K562 (cell line): Measurements from ENCODE around the gene ARF1. TPM values are rescaled to one million over a fixed set of nuclear protein-coding genes. Genes with fewer than 3 reads are reported as not detected.
A peak's percentile ranks its signal among the peaks of the same experiment; 100 is the strongest.

ENCODE experiments used
- ARID4B ChIP-seq: sonication (generic); formaldehyde crosslinking; IDR thresholded peaks from 2 replicates; pipeline ENCODE4 v1.8.0; 2022; ENCODE audit warnings: mild to moderate bottlenecking, missing genetic modification reagents
- ATF3 ChIP-seq, 2 experiments: fragments of 450-650 bp in 1 of 2; sonication (generic) in 1 of 2; formaldehyde crosslinking in 1 of 2; IDR thresholded peaks in 1 of 2; conservative IDR thresholded peaks in 1 of 2; 2 replicates each; pipeline versions ENCODE4 v1.6.1 to v1.8.1; 2016 to 2023; ENCODE audit warnings: mild to moderate bottlenecking in 2 of 2, moderate library complexity in 2 of 2, inconsistent platforms in 1 of 2, missing genetic modification reagents in 1 of 2
- BACH1 ChIP-seq: fragments of 200-800 bp; sonication (Bioruptor generic); IDR thresholded peaks from 2 replicates; pipeline ENCODE4 v1.6.1; 2016; ENCODE audit warnings: missing genetic modification characterization, missing compliant biosample characterization
- CBFA2T3 ChIP-seq: fragments of 450-650 bp; IDR thresholded peaks from 2 replicates; pipeline ENCODE4 v1.6.1; 2017
- CEBPG ChIP-seq, 3 experiments: fragments of 200-800 bp in 1 of 3; sonication (Bioruptor generic) in 1 of 3; sonication (generic) in 1 of 3; formaldehyde crosslinking in 1 of 3; IDR thresholded peaks in 2 of 3; conservative IDR thresholded peaks in 1 of 3; 2 replicates each; pipeline versions ENCODE4 v1.6.1 to v1.8.0; 2016 to 2022; ENCODE audit warnings: missing compliant biosample characterization in 2 of 3, missing genetic modification characterization in 2 of 3, mild to moderate bottlenecking in 1 of 3, missing genetic modification reagents in 1 of 3
- DPF2 ChIP-seq: fragments of 450-650 bp; IDR thresholded peaks from 2 replicates; pipeline ENCODE4 v1.6.1; 2016
- E2F6 ChIP-seq, 2 experiments: IDR thresholded peaks; 2 replicates each; pipeline ENCODE4 v1.6.1; 2011; ENCODE audit warnings: borderline replicate concordance in 1 of 2, control low read depth in 1 of 2, low read depth in 1 of 2, low read length in 1 of 2, mild to moderate bottlenecking in 1 of 2, mixed read lengths in 1 of 2, moderate library complexity in 1 of 2; ENCODE audit not compliant: insufficient read depth in 1 of 2, insufficient read length in 1 of 2, poor library complexity in 1 of 2, severe bottlenecking in 1 of 2; ENCODE audit errors: extremely low read depth in 1 of 2
- FOSL1 ChIP-seq: fragments of 200-800 bp; sonication (Bioruptor generic); conservative IDR thresholded peaks from 2 replicates; pipeline ENCODE4 v1.6.1; 2016; ENCODE audit warnings: missing genetic modification characterization, missing compliant biosample characterization
- HDAC1 ChIP-seq, 2 experiments: fragments of 450-650 bp; IDR thresholded peaks; 2 replicates each; pipeline ENCODE4 v1.6.1; 2016 to 2017; ENCODE audit warnings: inconsistent platforms in 1 of 2, mild to moderate bottlenecking in 1 of 2, moderate library complexity in 1 of 2
- LCOR ChIP-seq: sonication (generic); formaldehyde crosslinking; IDR thresholded peaks from 2 replicates; pipeline ENCODE4 v1.8.0; 2022; ENCODE audit warnings: mild to moderate bottlenecking, missing genetic modification reagents
- MAFK ChIP-seq: IDR thresholded peaks from 2 replicates; pipeline ENCODE4 v1.6.1; 2011; ENCODE audit warnings: low read length, improper control_type of control experiment
- PYGO2 ChIP-seq: fragments of 450-650 bp; IDR thresholded peaks from 2 replicates; pipeline ENCODE4 v1.6.1; 2016; ENCODE audit warnings: mild to moderate bottlenecking, missing genetic modification characterization, moderate library complexity, missing compliant biosample characterization
- RCOR1 ChIP-seq, 2 experiments: IDR thresholded peaks; 2 replicates each; pipeline ENCODE4 v1.6.1; 2012; ENCODE audit warnings: low read depth in 2 of 2, low read length in 2 of 2, borderline replicate concordance in 1 of 2, improper control_type of control experiment in 1 of 2
- ZNF316 ChIP-seq: fragments of 450-650 bp; IDR thresholded peaks from 2 replicates; pipeline ENCODE4 v1.6.1; 2016
- polyA plus RNA-seq, 8 experiments: library from polyadenylated mRNA; depleted of rRNA in 4 of 8; stranded (reverse) in 5 of 8; unstranded in 3 of 8; fragments of >200 nt; fragmentation: Nextera tagmentation in 2 of 8; fragmentation: Illumina TruSeq in 1 of 8; extraction: Ambion mirVana in 2 of 8; extraction: Trizol in 1 of 8; gene quantifications; 2 replicates each; pipeline versions ENCODE4 v1.2.1 to v1.2.3, GENCODE V29; 2011 to 2014; ENCODE audit warnings: inconsistent platforms in 1 of 8, missing spikeins in 1 of 8
- total RNA-seq, 7 experiments: library from RNA; depleted of rRNA in 6 of 7; stranded (reverse); fragments of >200 nt in 6 of 7; fragmentation: Illumina TruSeq in 2 of 7; extraction: Trizol in 2 of 7; gene quantifications; 2 replicates each; pipeline versions ENCODE4 v1.2.1 to v1.2.3, GENCODE V29; 2011 to 2021; ENCODE audit warnings: low replicate concordance in 1 of 7

ARF1 gene
- total and polyA plus RNA-seq, 9 of the 15 experiments (the other 6 are each of a cell fraction or from before 2014, with no cell fraction given), result 69.8 to 593 (median 325) TPM

GRCh38 chr1:228084325-228084724, 1.8 kb downstream of the ARF1 start (continued):
- TF ChIP-seq CBFA2T3 (no peak), HDAC1 (IDR thresholded peaks at IDR 0.05) (peak in 1 of 2 experiments; percentile 78; a peak in 2 of 4 replicates), ARID4B (CRISPR knock-in tag) (peak; percentile 0; the same call in 1 of the 2 replicates), DPF2 (0 out of 2 replicates have a peak, but pooled peaks have one; percentile 29), MAFK (0 out of 2 replicates have a peak, but pooled peaks have one; percentile 21), E2F6 (IDR thresholded peaks at IDR 0.05; ENCODE audit: borderline replicate concordance in 1 of 2, extremely low read depth in 1 of 2, insufficient read depth in 1 of 2, insufficient read length in 1 of 2, low read depth in 1 of 2, low read length in 1 of 2, poor library complexity in 1 of 2, severe bottlenecking in 1 of 2) (no peak), BACH1 (tag) (peak; percentile 56; the same call in 1 of the 2 replicates), LCOR (CRISPR knock-in tag) (no peak), ZNF316 (peak; percentile 52; the same call in 1 of the 2 replicates), RCOR1 (IDR thresholded peaks at IDR 0.05; ENCODE audit: borderline replicate concordance in 1 of 2, low read depth in 2 of 2, low read length in 2 of 2) (peak; percentile 61 to 74; a peak in 3 of 4 replicates), FOSL1 (tag) (peak; percentile 42; the same call in 1 of the 2 replicates), PYGO2 (tag) (no peak), ATF3 (IDR thresholded peaks at IDR 0.05) (peak; percentile 33; the same call in 1 of the 2 replicates), ATF3 (CRISPR knock-in tag; conservative IDR thresholded peaks at IDR 0.05) (no peak), CEBPG (CRISPR knock-in tag; IDR thresholded peaks at IDR 0.05) (peak; percentile 84), CEBPG (tag; conservative IDR thresholded peaks at IDR 0.05 in 1 of 2, IDR thresholded peaks at IDR 0.05 in 1 of 2) (peak; percentile 69 to 92)
